ENCODE results near the gene LGI4. TPM values are rescaled to one million over a fixed set of nuclear protein-coding genes. Genes with fewer than 3 reads are reported as not detected.

LGI4 gene
- total RNA-seq, 1 experiment from 2014 or later, result 0.32 TPM

- H4K20me1 ChIP-seq (ENCODE audit: insufficient read depth), result no peaks in the 10 kb centered on the region
- BruUV-seq (replicated peaks), result no TSS peak
- H2AFZ ChIP-seq (ENCODE audit: low read depth, low read length, poor library complexity, severe bottlenecking), result no peak overlapping the region
- H3K27ac ChIP-seq (ENCODE audit: low read depth, low read length), result no peak overlapping the region
- TF ChIP-seq FOSL1 (IDR thresholded peaks at IDR 0.05; ENCODE audit: low read depth) (no peak), ATF3 (IDR thresholded peaks at IDR 0.05) (no peak), POLR2AphosphoS5 (IDR thresholded peaks at IDR 0.05; ENCODE audit: low read depth, low read length) (no peak), ZNF274 (IDR thresholded peaks at IDR 0.05; ENCODE audit: low read depth, low read length) (no peak), ZBTB33 (IDR thresholded peaks at IDR 0.05; ENCODE audit: extremely low read depth, insufficient replicate concordance, low read length) (no peak), EZH2 (IDR thresholded peaks at IDR 0.05) (no peak), TCF7L2 (IDR thresholded peaks at IDR 0.05; ENCODE audit: borderline replicate concordance, extremely low read depth, insufficient read depth, insufficient read length) (no peak), RAD21 (IDR thresholded peaks at IDR 0.05; ENCODE audit: low read depth) (no peak), YY1 (IDR thresholded peaks at IDR 0.05; ENCODE audit: extremely low read depth, insufficient replicate concordance, low read depth, low read length) (no peak), EGR1 (IDR thresholded peaks at IDR 0.05; ENCODE audit: low read depth) (no peak), POLR2A (IDR thresholded peaks at IDR 0.05; ENCODE audit: borderline replicate concordance, extremely low read depth, insufficient read depth, insufficient read length) (no peak), CBX3 (IDR thresholded peaks at IDR 0.05; ENCODE audit: low read depth) (no peak), SRF (IDR thresholded peaks at IDR 0.05; ENCODE audit: low read depth) (no peak), ELF1 (IDR thresholded peaks at IDR 0.05; ENCODE audit: borderline replicate concordance, low read depth) (no peak), JUND (IDR thresholded peaks at IDR 0.05) (no peak), REST (IDR thresholded peaks at IDR 0.05; ENCODE audit: low read depth) (no peak), ZFX (IDR thresholded peaks at IDR 0.05) (no peak), CEBPB (IDR thresholded peaks at IDR 0.05; ENCODE audit: low read depth) (no peak), MAX (IDR thresholded peaks at IDR 0.05) (no peak), CTCF (IDR thresholded peaks at IDR 0.05 in 2 of 3, conservative IDR thresholded peaks at IDR 0.05 in 1 of 3; ENCODE audit: borderline replicate concordance in 1 of 3, insufficient read depth in 1 of 3, low read depth in 2 of 3, low read length in 2 of 3) (no peak)
- H3K9me3 ChIP-seq (ENCODE audit: control insufficient read depth in 1 of 2, insufficient read depth in 1 of 2, low read depth in 1 of 2, low read length in 2 of 2), result no peaks in the 10 kb centered on the region
- DNase-seq (ENCODE audit: low read depth, low spot score) (no peak), ATAC-seq (no peak)
- H3K27me3 ChIP-seq (ENCODE audit: insufficient read depth, low read length), result no peaks in the 10 kb centered on the region
- H3K79me2 ChIP-seq (ENCODE audit: insufficient read depth, low read length), result no peaks in the 10 kb centered on the region
- CTCF ChIA-PET, result no interaction called here
- no peaks in the 10 kb centered on the region for H3K9me2 ChIP-seq (ENCODE audit: insufficient read depth)
- RAD21 ChIA-PET (ENCODE audit: low non-redundant PET in 1 of 2, low total read pairs in 2 of 2, uncharacterized antibody in 2 of 2, unreplicated experiment in 2 of 2), result no interaction called here
- H3K4me1 ChIP-seq (ENCODE audit: control insufficient read depth in 1 of 2, insufficient read depth in 2 of 2, low read length in 2 of 2), result peaks cover 0 to 7% of the 10 kb centered on the region in 2 experiments; a peak in 1 of 4 replicates
- intact Hi-C loops (cut with micrococcal nuclease), result no loop called here
- no peak overlapping the region for H3K4me2 ChIP-seq (ENCODE audit: low read length)
- H3K36me3 ChIP-seq (ENCODE audit: control insufficient read depth in 1 of 2, insufficient read depth in 2 of 2, low read length in 2 of 2), result no peaks in the 10 kb centered on the region
- no peak overlapping the region for H3K9ac ChIP-seq (ENCODE audit: low read length)
- no peak overlapping the region for H3K4me3 ChIP-seq (replicated peaks in 1 of 2; ENCODE audit: low read depth in 1 of 2, low read length in 2 of 2)
- POLR2A ChIA-PET, result no interaction called here
Measured at GRCh38 chr19:35083691-35084508, 51.0 kb downstream of the LGI4 start.
